A172 (cell line): ENCODE data around the gene ZNF862. TPM values are rescaled to one million over a fixed set of nuclear protein-coding genes. Genes with fewer than 3 reads are reported as not detected.

ENCODE experiments used
- total RNA-seq: library from RNA; depleted of rRNA; stranded (reverse); fragments of >200 nt; shearing (Covaris generic); gene quantifications from 2 replicates; pipeline ENCODE4 v1.2.3, GENCODE V29; 2014; rRNA removed

The ZNF862 gene
- total RNA-seq, 1 experiment from 2014 or later, result 3.7 TPM

Other genes starting within 250 kb of the ZNF862 start
- gene ZNF467, start 64.8 kb upstream of the ZNF862 start, total RNA-seq, result not detected in 2 replicates
- 85.6 and 89.3 TPM in 2 replicates for gene ATP6V0E2, start 35.6 kb downstream of the ZNF862 start, total RNA-seq